ENCODE measurements around the gene NEMF.

The NEMF gene

DNA sequence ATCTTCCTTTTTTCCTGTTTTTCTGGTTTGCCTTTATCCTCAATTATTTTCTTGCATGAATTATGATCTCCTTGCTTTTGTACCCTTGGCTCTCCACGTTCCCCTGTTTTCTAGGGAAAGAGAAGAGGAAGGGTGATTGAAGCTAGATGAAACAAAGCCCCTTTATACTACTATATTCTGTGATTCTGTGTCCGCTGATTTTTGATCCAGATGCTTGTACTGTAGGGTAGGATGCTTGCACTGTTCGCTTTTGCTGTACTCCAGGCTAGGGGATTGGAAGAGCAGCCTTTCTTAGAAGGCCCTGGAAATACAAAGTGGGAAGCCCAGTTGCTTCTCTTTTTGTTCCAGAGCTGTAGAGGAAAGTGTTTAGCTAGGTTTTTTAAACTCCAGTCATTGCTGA, 119.7 kb downstream of the NEMF start:
- no peak for DNase-seq
